ENCODE measurements around the gene TSPEAR.

TSPEAR gene

DNA sequence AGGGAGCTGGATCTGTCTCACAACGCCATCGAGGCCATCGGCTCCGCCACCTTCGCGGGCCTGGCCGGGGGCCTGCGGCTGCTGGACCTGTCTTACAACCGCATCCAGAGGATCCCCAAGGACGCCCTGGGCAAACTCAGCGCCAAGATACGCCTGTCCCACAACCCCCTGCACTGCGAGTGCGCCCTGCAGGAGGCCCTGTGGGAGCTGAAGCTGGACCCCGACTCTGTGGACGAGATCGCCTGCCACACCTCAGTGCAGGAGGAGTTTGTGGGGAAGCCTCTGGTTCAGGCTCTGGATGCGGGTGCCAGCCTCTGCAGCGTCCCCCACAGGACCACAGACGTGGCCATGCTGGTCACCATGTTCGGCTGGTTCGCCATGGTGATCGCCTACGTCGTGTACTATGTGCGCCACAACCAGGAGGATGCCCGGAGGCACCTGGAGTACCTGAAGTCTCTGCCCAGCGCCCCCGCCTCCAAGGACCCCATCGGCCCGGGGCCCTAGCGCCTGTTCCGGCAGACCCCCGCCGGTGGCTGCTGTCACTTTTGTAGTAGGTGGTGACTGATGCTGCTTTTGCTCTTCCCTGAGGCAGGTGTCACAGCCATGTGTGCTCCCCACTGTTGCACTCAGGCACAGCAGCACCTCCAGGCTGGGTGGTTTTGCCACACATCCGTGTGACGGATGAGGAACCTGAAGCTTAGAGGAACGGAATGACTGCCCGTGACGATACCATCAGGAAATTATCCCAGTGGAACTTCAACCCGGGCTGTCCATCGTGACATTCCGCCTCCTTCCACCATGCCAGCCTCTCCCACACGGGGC, 254.2 kb downstream of the TSPEAR start:
- no peak for DNase-seq (ENCODE audit: low read depth in 2 of 3, low spot score in 2 of 3)

- DNase-seq (ENCODE audit: low read depth in 2 of 3, low spot score in 2 of 3): no peak
Observed at GRCh38 chr21:44456214-44456914, 255.0 kb downstream of the TSPEAR start.

DNA sequence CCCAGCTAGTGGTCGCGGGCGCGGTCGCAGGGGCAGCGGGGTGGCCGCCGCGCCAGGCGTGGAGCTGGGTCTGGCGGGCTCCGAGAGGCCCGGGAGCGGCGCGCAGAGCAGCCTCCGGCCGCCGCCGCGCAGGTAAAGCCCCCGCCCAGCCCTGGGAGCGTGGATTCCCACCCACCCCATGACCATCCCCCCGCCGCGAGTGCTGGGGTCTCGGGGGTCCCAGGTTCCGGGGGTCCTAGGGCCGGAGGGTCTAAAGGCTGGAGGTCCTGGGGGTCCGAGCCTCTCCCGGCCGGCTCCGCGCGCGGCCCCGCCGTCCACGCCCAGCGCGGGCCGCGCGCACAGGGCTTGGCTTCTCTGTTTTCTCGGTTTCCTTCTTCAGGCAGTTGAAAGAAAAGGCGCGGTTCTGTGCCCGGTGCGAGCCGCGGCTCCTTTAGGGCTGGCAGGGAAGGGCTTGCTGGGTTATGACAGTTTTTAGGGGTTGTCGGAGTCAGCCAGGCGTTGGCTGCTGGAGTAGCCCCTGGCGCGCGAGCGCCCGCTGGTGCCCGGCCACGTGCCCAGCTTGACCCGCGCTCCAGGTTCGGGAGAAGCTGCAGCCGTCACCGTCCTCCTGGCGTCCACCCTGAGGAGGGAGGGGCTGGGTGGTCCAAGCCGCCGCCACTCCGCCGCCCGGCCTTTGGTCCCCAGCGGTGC, 255.7 kb downstream of the TSPEAR start:
- DNase-seq (ENCODE audit: low read depth in 2 of 3, low spot score in 2 of 3): no peak

DNA sequence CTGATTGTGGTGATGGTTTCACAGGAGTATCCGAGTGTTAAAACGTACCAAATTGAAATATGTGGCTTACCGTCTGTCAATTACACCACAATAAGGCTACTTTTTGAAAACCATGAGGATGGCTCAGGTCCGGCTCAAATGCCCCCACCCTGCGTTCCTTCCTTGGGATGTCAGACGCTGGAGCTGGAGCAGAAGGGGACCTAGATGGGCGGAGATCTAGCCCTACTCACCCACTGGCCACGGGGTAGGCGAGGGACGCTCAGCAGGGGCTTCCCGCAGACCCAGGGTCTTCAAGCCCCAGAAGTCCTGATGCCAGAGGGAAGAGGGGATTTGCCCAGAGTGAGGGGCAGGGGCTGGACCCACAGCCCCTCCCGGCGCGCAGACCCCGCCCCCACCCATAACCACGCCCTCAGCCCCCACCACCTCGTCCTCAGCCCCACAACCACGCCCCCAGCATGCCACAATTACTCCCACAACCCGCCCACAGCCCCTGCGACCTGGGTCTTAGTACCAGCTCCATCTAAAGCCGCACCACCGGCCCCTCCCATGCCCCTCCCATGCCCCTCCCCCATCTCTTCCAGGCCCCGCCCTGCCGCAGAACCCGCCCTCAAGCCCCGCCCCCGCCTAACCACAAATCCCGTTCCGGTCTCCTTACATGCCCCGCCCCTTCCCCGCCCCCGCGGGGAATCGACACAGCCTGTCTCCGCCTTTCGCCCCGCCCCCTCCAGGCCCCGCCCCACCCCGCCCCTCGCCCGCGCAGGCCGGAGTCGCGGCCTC, 256.4 kb downstream of the TSPEAR start, which contains the start of gene LRRC3:
Gene LRRC3 (plus strand): TSS at position 764 of the 777 bp plus-strand sequence. CDS start 1,135 bp downstream, outside the sequence.
- peak; percentile 37 to 65 (median 43) for DNase-seq (ENCODE audit: low read depth in 2 of 3, low spot score in 2 of 3)

DNA sequence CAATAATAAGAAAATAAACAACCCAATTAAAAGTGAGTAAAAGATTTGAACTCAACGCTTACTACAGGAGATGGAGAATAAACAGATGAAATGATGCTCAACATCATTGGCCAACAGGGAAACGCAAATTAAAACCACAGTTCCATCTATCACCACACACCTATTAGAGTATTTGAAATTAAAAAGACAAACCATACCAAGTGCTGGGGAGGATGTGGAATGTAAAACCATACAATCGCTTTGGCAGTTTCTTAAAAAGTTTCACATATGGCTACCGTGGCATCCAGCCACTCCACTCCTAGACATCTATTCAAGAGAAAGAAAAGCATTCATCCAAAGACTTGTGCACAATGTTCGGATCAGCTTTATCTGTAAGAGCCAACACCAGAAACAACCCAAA, 257.3 kb downstream of the TSPEAR start:
- no peak for DNase-seq (ENCODE audit: low read depth in 2 of 3, low spot score in 2 of 3)

DNA sequence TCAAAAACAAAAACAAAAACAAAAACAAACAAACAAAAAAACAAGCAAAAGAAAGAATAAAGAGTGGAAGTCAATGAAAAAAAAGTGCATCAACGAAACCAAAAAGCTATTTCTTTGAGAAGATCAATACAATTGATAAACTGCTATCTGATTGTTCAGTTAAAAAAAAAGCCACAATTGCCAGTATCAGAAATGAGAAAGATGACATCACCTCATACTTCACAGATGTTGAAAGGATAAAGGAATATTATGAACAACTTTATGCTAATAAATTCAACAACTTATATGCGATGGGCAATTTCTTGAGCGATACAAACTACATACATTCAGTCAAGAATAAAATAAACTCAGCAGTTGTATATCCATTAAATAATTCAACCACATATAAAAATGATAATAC, 258.3 kb downstream of the TSPEAR start:
- DNase-seq (ENCODE audit: low read depth in 2 of 3, low spot score in 2 of 3): no peak

GRCh38 chr21:44450999-44451398, 260.4 kb downstream of the TSPEAR start:
- DNase-seq (ENCODE audit: low read depth in 2 of 3, low spot score in 2 of 3): no peak

DNA sequence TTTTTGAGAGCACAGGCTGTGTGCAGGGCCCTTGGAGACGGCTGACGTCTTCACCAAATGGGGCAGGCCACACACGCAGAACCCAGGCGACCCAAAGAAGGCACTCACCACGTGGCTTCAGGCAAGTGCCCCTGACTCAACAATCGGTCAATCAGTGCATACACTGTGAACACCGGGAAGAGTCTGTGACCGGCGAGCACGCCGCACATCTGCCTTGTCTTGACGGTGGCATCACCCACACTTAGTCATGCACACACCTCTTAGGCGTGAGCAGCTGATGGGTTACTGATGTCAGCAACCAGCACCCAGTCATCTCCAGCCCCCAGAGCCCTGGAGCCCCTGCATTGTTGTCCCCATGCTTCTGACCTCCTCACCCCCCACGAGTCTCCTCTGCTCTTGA, 261.0 kb downstream of the TSPEAR start:
- DNase-seq (ENCODE audit: low read depth in 2 of 3, low spot score in 2 of 3): no peak

GRCh38 chr21:44449473-44450363, 261.7 kb downstream of the TSPEAR start:
- no peak for DNase-seq (ENCODE audit: low read depth in 2 of 3, low spot score in 2 of 3)

DNA sequence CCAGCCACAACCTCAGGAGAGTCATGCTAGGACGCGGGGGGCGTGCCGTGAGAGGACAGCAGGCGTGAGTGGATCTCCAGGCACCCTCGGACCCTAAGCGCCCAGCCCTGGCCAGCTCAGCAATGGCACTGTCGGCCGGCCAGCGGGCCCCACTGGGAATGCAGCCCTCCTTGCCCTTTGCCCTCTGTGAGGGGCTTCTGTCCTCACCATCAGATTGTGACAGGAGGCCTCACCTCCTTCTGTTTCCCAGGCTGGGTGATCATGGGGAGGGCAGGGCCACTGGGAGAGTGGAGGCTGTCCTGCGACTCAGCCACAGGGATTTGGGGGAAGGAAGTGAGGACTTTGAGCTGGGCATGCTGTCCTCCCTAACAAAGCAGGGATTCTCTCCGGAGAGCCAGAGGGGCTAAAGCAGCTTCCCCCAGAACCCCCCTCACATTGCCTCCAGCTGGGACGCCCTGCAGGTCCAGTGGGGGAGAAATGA, 262.7 kb downstream of the TSPEAR start:
- no peak for DNase-seq (ENCODE audit: low read depth in 2 of 3, low spot score in 2 of 3)

All from activated CD8-positive, alpha-beta memory T cell treated with anti-CD3 and anti-CD28 coated beads for 48 hours (primary cell).